ENCODE measurements around the gene SYT12.
A peak's percentile ranks its signal among the peaks of the same experiment; 100 is the strongest.

Gene SYT12

DNA sequence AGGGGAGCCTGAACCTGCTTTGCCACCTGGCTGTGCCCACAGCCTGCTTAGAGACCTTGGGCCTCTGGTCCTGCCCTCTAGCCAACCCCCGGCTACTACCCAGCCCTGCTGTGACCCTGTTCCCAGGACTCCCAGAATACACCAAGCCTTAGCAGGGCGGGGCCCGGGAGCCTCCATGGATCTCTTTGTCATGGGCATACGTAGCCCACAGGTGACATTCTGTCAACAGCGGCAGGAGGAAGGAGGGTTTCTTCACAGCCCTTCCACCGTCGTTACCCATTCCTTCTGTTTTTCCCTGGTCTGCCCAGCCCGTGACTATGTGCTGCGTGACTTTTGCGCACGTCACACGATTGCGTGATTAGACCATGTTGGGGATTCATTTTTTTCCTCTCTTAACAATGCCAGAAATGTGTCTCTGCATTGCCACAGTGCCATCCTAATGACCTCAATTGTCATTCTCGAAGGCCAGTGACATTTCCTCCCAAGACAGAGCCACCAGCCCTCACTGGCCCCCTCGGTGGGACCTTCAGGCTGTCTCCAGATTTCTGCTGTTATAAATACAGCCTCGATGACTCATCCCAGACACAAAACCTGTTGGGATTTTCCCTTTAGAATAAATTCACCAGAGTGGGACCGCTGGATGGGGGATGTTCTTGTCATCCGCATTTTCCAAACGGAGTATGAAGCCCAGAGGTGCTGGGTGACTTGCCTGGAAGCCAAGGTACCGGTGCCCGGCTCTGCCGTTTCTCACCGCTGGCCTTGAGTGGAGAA, 9.0 kb downstream of the SYT12 start:
- no peak for TF ChIP-seq CTCF (IDR thresholded peaks at IDR 0.05; ENCODE audit: control insufficient read depth, insufficient read depth, low read depth, low read length, missing control alignments)
- no peak overlapping the region for H3K4me3 ChIP-seq (ENCODE audit: control insufficient read depth, low read depth, low read length)
- no peak for DNase-seq (ENCODE audit: low read depth)

DNA sequence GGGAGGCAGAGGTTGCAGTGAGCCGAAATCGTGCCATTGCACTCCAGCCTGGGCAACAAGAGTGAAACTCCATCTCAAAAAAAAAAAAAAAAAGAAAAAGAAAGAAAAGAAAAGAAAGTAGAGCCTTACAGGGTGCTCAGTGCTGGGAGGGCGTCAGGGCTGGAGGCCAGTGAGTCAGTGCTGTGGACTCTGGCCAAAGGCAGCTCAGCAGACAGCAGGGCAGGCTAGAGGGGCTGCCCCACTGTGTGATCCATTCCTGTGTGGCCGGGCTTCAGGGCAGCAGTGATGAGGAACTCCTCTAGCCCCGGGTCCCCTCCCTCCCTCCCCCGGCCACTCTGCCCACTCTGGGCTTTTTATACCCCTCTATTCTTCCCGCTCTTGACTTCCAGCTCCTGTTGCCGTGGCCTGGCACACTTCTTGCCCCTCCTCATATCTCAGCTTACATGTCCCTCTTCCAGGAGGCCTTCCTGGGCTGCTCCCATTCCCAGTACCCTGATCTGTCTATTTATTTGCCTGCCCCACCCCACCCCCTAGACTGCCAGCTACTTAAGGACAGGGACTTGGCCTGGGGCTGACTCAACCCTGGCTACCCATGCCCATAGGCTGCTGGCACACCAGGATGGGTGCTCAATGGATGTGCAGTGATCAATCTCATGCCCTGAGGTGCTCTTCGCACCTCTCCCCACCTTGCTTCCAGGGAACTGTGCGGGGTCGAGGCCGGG, 10.1 kb downstream of the SYT12 start:
- TF ChIP-seq CTCF (IDR thresholded peaks at IDR 0.05; ENCODE audit: control insufficient read depth, insufficient read depth, low read depth, low read length, missing control alignments), result no peak
- H3K4me3 ChIP-seq (ENCODE audit: control insufficient read depth, low read depth, low read length), result no peak overlapping the region
- peak; percentile 78 for DNase-seq (ENCODE audit: low read depth)

GRCh38 chr11:67033661-67034166, 10.8 kb downstream of the SYT12 start:
- DNase-seq (ENCODE audit: low read depth), result peak; percentile 99
- H3K4me3 ChIP-seq (ENCODE audit: control insufficient read depth, low read depth, low read length), result no peak overlapping the region
- TF ChIP-seq CTCF (IDR thresholded peaks at IDR 0.05; ENCODE audit: control insufficient read depth, insufficient read depth, low read depth, low read length, missing control alignments), result no peak

DNA sequence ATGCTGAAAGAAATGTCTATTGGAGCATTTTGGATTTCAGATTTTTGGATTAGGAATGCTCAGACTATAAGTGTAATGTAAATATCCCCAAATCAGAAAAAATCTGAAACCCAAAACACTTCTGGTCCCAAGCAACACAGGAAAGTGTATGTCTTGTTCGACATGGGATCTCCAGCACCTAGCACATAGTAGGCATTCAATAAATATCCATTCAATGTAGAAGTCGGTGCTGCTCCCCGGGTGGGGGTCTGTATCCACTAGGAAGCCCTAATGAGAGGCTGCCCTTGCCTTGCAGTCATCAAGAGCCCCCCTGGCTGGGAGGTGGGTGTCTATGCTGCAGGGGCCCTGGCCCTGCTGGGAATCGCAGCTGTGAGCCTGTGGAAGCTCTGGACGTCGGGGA, 11.4 kb downstream of the SYT12 start:
- no peak for TF ChIP-seq CTCF (IDR thresholded peaks at IDR 0.05; ENCODE audit: control insufficient read depth, insufficient read depth, low read depth, low read length, missing control alignments)
- H3K4me3 ChIP-seq (ENCODE audit: control insufficient read depth, low read depth, low read length), result no peak overlapping the region

GRCh38 chr11:67040147-67040546, 17.2 kb downstream of the SYT12 start:
- H3K4me3 ChIP-seq (ENCODE audit: control insufficient read depth, low read depth, low read length), result no peak overlapping the region
- no peak for TF ChIP-seq CTCF (IDR thresholded peaks at IDR 0.05; ENCODE audit: control insufficient read depth, insufficient read depth, low read depth, low read length, missing control alignments)
- no peak for DNase-seq (ENCODE audit: low read depth)

More for the DNA sequence above, 11.4 kb downstream of the SYT12 start:
- DNase-seq (ENCODE audit: low read depth), result no peak

GRCh38 chr11:67041602-67042001, 18.7 kb downstream of the SYT12 start:
- no peak for TF ChIP-seq CTCF (IDR thresholded peaks at IDR 0.05; ENCODE audit: control insufficient read depth, insufficient read depth, low read depth, low read length, missing control alignments)
- no peak for DNase-seq (ENCODE audit: low read depth)

More at GRCh38 chr11:67041602-67042001, 18.7 kb downstream of the SYT12 start:
- no peak overlapping the region for H3K4me3 ChIP-seq (ENCODE audit: control insufficient read depth, low read depth, low read length)
